ENCODE data around the gene TNIP2. TPM values are rescaled to one million over a fixed set of nuclear protein-coding genes. Genes with fewer than 3 reads are reported as not detected.

The TNIP2 gene
- total RNA-seq, 1 donor from 2014 or later: 19.4 TPM

- Histone ChIP-seq H3K9me3 (replicated peaks) (no peaks in the 10 kb centered on the region), H3K36me3 (no peaks in the 10 kb centered on the region), H3K4me3 (no peak overlapping the region), H3K27ac (replicated peaks) (peak overlapping the region; percentile 89), H3K4me1 (peaks cover 98% of the 10 kb centered on the region), H3K27me3 (ENCODE audit: low read depth) (no peaks in the 10 kb centered on the region)
- peak; percentile 15 for DNase-seq
- no peak for TF ChIP-seq CTCF (IDR thresholded peaks at IDR 0.05; ENCODE audit: borderline replicate concordance)
- intact Hi-C loops (cut with micrococcal nuclease): no loop called here
These were observed 46.7 kb upstream of the TNIP2 start for GRCh38 chr4:2802618-2803531.

GRCh38 chr4:2800691-2801596, 44.8 kb upstream of the TNIP2 start:
- no peak for TF ChIP-seq CTCF (IDR thresholded peaks at IDR 0.05; ENCODE audit: borderline replicate concordance)
- Histone ChIP-seq H3K27ac (replicated peaks) (peak overlapping the region; percentile 94), H3K36me3 (no peaks in the 10 kb centered on the region), H3K4me3 (peak overlapping the region; percentile 55), H3K9me3 (replicated peaks) (no peaks in the 10 kb centered on the region), H3K27me3 (ENCODE audit: low read depth) (no peaks in the 10 kb centered on the region), H3K4me1 (peaks cover 98% of the 10 kb centered on the region)
- intact Hi-C loops (cut with micrococcal nuclease): no loop called here
- DNase-seq: peak; percentile 90

GRCh38 chr4:2799971-2800690, 44.0 kb upstream of the TNIP2 start:
- peak overlapping the region; percentile 94 for H3K27ac ChIP-seq (replicated peaks)
- intact Hi-C loops (cut with micrococcal nuclease): no loop called here
- TF ChIP-seq CTCF (IDR thresholded peaks at IDR 0.05; ENCODE audit: borderline replicate concordance): peak; percentile 20
- peaks cover 98% of the 10 kb centered on the region for H3K4me1 ChIP-seq
- no peaks in the 10 kb centered on the region for H3K36me3 ChIP-seq
- no peaks in the 10 kb centered on the region for H3K27me3 ChIP-seq (ENCODE audit: low read depth)
- no peaks in the 10 kb centered on the region for H3K9me3 ChIP-seq (replicated peaks)
- DNase-seq: peak; percentile 50
- H3K4me3 ChIP-seq: peak overlapping the region; percentile 55

- H3K9me3 ChIP-seq (replicated peaks): no peaks in the 10 kb centered on the region
- peaks cover 98% of the 10 kb centered on the region for H3K4me1 ChIP-seq
- no peak for TF ChIP-seq CTCF (IDR thresholded peaks at IDR 0.05; ENCODE audit: borderline replicate concordance)
- H3K27me3 ChIP-seq (ENCODE audit: low read depth): no peaks in the 10 kb centered on the region
- intact Hi-C loops (cut with micrococcal nuclease): no loop called here
- peak overlapping the region; percentile 94 for H3K27ac ChIP-seq (replicated peaks)
- peak; percentile 36 for DNase-seq
- no peaks in the 10 kb centered on the region for H3K36me3 ChIP-seq
- peak overlapping the region; percentile 55 for H3K4me3 ChIP-seq
These were observed 43.2 kb upstream of the TNIP2 start for GRCh38 chr4:2799224-2799911.
